ENCODE results near the gene NAA25. TPM values are rescaled to one million over a fixed set of nuclear protein-coding genes. Genes with fewer than 3 reads are reported as not detected.

Gene NAA25
- total and polyA plus RNA-seq, 9 of the 15 experiments (the other 6 are each of a cell fraction or from before 2014, with no cell fraction given), result 26.6 to 59.6 (median 48.9) TPM

DNA sequence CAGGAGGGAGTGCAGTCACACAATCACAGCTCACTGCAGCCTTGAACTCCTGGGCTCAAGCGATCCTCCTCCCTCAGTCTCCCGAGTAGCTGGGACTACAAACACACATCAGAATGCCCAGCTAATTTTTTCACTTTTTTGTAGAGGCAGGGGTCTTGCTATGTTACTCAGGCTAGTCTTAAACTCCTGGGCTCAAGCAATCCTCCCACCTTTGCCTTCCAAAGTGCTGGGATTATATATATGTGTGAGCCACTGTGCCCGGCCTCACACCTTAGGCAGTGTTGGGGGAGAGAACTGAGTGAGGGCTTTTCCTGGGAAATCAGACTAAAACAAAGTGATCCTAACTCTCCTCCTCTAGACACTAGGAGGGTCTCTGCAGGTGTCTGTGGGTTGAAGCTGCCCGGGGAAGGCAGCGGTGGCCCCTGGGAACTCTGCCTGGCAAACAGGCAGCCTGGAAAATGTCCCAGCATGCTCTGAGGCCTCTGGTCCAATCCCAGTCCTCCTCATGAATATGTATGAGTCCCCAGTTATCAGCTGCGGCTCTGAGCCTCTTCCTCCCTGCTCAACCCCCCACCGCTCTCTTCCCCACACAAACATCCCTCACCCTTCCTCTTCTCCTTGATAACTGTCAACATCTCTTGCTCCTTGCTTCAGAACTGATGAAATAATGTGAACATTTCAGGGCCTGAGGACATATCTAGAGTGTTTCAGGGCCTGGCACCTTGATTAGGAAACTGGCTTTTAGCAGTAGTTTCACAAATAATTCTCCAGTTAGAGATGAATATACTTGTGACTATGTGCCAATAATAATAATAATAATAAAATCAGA is 7.9 kb upstream of the NAA25 start (continued):
- peak in 1 of 2 experiments; percentile 13; a peak in 1 of 4 replicates for TF ChIP-seq ETV6 (IDR thresholded peaks at IDR 0.05; ENCODE audit: borderline replicate concordance in 1 of 2, low read depth in 2 of 2, low read length in 1 of 2)
- TF ChIP-seq ETV6 (CRISPR knock-in tag; IDR thresholded peaks at IDR 0.05; ENCODE audit: borderline replicate concordance), result no peak
- TF ChIP-seq, protein P1, sequence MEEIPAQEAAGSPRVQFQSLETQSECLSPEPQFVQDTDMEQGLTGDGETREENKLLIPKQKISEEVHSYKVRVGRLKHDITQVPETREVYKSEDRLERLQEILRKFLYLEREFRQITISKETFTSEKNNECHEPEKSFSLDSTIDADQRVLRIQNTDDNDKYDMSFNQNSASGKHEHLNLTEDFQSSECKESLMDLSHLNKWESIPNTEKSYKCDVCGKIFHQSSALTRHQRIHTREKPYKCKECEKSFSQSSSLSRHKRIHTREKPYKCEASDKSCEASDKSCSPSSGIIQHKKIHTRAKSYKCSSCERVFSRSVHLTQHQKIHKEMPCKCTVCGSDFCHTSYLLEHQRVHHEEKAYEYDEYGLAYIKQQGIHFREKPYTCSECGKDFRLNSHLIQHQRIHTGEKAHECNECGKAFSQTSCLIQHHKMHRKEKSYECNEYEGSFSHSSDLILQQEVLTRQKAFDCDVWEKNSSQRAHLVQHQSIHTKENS (CRISPR knock-in tag; IDR thresholded peaks at IDR 0.05), result no peak
- TF ChIP-seq ZBTB17 (CRISPR knock-in tag; IDR thresholded peaks at IDR 0.05), result 0 out of 2 replicates have a peak, but pooled peaks have one; percentile 24
- TF ChIP-seq GTF2F1 (IDR thresholded peaks at IDR 0.05; ENCODE audit: low read depth, low read length), result 0 out of 2 replicates have a peak, but pooled peaks have one; percentile 32
- TF ChIP-seq KDM1A (IDR thresholded peaks at IDR 0.05), result peak; percentile 30 to 36; a peak in 3 of 4 replicates
- TF ChIP-seq JUNB (CRISPR knock-in tag; conservative IDR thresholded peaks at IDR 0.05), result no peak
- TF ChIP-seq, protein P2, sequence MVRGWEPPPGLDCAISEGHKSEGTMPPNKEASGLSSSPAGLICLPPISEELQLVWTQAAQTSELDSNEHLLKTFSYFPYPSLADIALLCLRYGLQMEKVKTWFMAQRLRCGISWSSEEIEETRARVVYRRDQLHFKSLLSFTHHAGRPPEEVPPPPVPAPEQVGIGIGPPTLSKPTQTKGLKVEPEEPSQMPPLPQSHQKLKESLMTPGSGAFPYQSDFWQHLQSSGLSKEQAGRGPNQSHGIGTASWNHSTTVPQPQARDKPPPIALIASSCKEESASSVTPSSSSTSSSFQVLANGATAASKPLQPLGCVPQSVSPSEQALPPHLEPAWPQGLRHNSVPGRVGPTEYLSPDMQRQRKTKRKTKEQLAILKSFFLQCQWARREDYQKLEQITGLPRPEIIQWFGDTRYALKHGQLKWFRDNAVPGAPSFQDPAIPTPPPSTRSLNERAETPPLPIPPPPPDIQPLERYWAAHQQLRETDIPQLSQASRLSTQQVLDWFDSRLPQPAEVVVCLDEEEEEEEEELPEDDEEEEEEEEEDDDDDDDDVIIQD (CRISPR knock-in tag; IDR thresholded peaks at IDR 0.05), result no peak
- TF ChIP-seq ZNF217 (CRISPR knock-in tag; IDR thresholded peaks at IDR 0.05), result no peak
- TF ChIP-seq ZNF316 (IDR thresholded peaks at IDR 0.05), result no peak; the same call in 1 of the 2 replicates
- 0 out of 2 replicates have a peak, but pooled peaks have one; percentile 19 for TF ChIP-seq OTX1 (CRISPR knock-in tag; IDR thresholded peaks at IDR 0.05)
- peak; percentile 77 for TF ChIP-seq PML (IDR thresholded peaks at IDR 0.05; ENCODE audit: low read length)
- TF ChIP-seq HIVEP1 (CRISPR knock-in tag; IDR thresholded peaks at IDR 0.05), result no peak
- TF ChIP-seq NEUROD1 (IDR thresholded peaks at IDR 0.05; ENCODE audit: borderline replicate concordance, low read depth, low read length, partially characterized antibody), result no peak
